Type B pancreatic cell (in vitro differentiated cells): Measurements from ENCODE around the gene ICOSLG. TPM values are rescaled to one million over a fixed set of nuclear protein-coding genes. Genes with fewer than 3 reads are reported as not detected.
"Not testable (repeated sequence)": the region's sequence is repeated elsewhere in the genome, so short reads cannot be mapped to it uniquely, and the experiment has no call there.

ENCODE experiments used
- DNase-seq: peaks from one replicate; pipeline ENCODE4 v3.0.0; 2021; ENCODE audit warnings: mixed read lengths; ENCODE audit not compliant: unreplicated experiment; ENCODE audit errors: extremely low spot score
- H3K27ac Mint-ChIP-seq: 2 replicates; pipeline ENCODE4 v1.8.0; 2021; ENCODE audit warnings: mild to moderate bottlenecking, mixed read lengths
- H3K27me3 Mint-ChIP-seq: 2 replicates; pipeline ENCODE4 v1.8.0; 2021; ENCODE audit warnings: mixed read lengths
- H3K36me3 Mint-ChIP-seq: 2 replicates; pipeline ENCODE4 v1.8.0; 2021; ENCODE audit warnings: mixed read lengths
- H3K4me1 Mint-ChIP-seq: one replicate; pipeline ENCODE4 v1.8.0; 2021; ENCODE audit warnings: mixed read lengths; ENCODE audit not compliant: unreplicated experiment
- H3K4me3 Mint-ChIP-seq: 2 replicates; pipeline ENCODE4 v1.8.0; 2021; ENCODE audit warnings: mild to moderate bottlenecking, mixed read lengths
- H3K9me3 Mint-ChIP-seq: 2 replicates; pipeline ENCODE4 v1.8.0; 2021; ENCODE audit warnings: mixed read lengths
- total RNA-seq: library from RNA; stranded (reverse); gene quantifications from 2 replicates; pipeline ENCODE4 v1.2.1, GENCODE V29; 2021; ENCODE audit warnings: low replicate concordance

The ICOSLG gene
- total RNA-seq, 1 donor from 2014 or later, result 5.4 TPM

- H3K4me3 Mint-ChIP-seq, DNase-seq, H3K36me3 Mint-ChIP-seq, H3K4me1 Mint-ChIP-seq, H3K27ac Mint-ChIP-seq, H3K27me3 Mint-ChIP-seq, H3K9me3 Mint-ChIP-seq: not testable (repeated sequence)
These were observed 13.1 kb downstream of the ICOSLG start for GRCh38 chr21:44227614-44228013.

DNA sequence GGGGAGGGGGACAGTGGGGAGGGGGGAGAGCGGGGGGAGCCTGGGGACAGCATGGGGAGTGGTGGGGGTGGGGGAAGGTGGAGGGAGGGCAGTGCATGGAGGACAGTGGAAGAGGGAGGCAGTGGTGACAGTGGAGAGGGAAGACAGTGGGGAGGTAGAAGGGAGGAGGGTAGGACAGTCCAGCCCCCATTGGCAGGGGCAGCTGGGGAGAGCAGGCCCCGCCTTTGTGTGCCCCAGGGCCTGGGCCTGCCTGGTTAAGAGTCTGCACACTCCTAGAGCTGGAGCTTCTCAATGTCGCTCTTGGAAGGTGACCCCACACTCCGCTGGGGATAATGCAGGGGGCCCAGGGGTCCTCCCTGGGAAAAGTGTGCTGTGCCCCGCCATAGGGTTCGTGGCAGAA is 15.1 kb downstream of the ICOSLG start:
- not testable (repeated sequence) for DNase-seq, H3K27me3 Mint-ChIP-seq, H3K9me3 Mint-ChIP-seq, H3K27ac Mint-ChIP-seq, H3K4me1 Mint-ChIP-seq, H3K4me3 Mint-ChIP-seq, H3K36me3 Mint-ChIP-seq

DNA sequence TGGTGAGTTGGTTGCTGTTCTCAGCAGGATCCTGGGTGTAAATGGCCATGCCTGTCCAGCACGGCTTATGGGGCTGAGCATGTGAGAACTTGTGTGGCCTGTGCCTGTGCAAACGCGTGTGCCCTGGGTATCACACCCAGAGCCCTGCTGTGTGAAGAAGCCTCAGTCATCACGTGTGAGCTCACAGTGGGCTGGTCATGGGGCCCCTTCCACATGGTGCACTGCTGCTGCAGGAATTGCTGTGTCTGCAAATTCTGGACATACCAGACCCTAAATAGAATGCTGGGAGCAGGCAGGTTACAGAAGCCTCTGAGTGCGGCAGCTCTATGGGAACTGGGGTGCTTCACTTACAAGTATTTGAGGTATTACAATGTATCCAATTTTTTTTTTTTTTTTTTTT is 17.4 kb downstream of the ICOSLG start:
- H3K9me3 Mint-ChIP-seq, result not testable (repeated sequence)

DNA sequence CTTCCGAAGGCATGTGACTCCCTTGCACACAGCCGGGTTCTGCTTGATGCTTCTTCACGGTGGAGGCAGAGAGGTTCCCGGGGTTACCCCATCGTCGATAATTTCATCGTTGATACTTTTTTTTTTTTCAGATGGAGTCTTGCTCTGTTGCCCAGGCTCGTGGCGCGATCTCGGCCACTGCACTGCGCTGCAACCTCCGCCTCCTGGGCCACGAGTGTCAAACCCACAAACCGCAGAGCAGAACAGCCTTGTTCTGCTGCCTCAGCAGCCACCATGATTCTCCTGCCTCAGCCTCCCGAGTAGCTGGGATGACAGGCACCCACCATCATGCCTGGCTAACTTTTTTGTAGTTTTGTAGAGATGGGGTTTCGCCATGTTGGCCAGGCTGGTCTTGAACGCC is 20.1 kb downstream of the ICOSLG start:
- not testable (repeated sequence) for H3K4me3 Mint-ChIP-seq, H3K27ac Mint-ChIP-seq, H3K4me1 Mint-ChIP-seq, H3K27me3 Mint-ChIP-seq, H3K9me3 Mint-ChIP-seq, DNase-seq, H3K36me3 Mint-ChIP-seq

More for the DNA sequence above, 17.4 kb downstream of the ICOSLG start:
- not testable (repeated sequence) for H3K27ac Mint-ChIP-seq, H3K27me3 Mint-ChIP-seq, DNase-seq, H3K4me3 Mint-ChIP-seq, H3K36me3 Mint-ChIP-seq, H3K4me1 Mint-ChIP-seq

- H3K9me3 Mint-ChIP-seq, H3K4me1 Mint-ChIP-seq, H3K27ac Mint-ChIP-seq, H3K4me3 Mint-ChIP-seq, DNase-seq, H3K27me3 Mint-ChIP-seq, H3K36me3 Mint-ChIP-seq: not testable (repeated sequence)
These were observed 22.3 kb downstream of the ICOSLG start for GRCh38 chr21:44218461-44218860.

GRCh38 chr21:44211978-44212377 is 28.8 kb downstream of the ICOSLG start:
- DNase-seq, H3K27ac Mint-ChIP-seq, H3K9me3 Mint-ChIP-seq, H3K36me3 Mint-ChIP-seq, H3K4me1 Mint-ChIP-seq, H3K4me3 Mint-ChIP-seq, H3K27me3 Mint-ChIP-seq: not testable (repeated sequence)

- H3K4me1 Mint-ChIP-seq, H3K4me3 Mint-ChIP-seq, DNase-seq, H3K27me3 Mint-ChIP-seq, H3K9me3 Mint-ChIP-seq, H3K27ac Mint-ChIP-seq, H3K36me3 Mint-ChIP-seq: not testable (repeated sequence)
These were observed 29.2 kb downstream of the ICOSLG start for GRCh38 chr21:44211574-44211973.

GRCh38 chr21:44207860-44208646 is 32.7 kb downstream of the ICOSLG start:
- DNase-seq, H3K27ac Mint-ChIP-seq, H3K4me3 Mint-ChIP-seq, H3K27me3 Mint-ChIP-seq, H3K9me3 Mint-ChIP-seq, H3K36me3 Mint-ChIP-seq, H3K4me1 Mint-ChIP-seq: not testable (repeated sequence)

- not testable (repeated sequence) for H3K4me3 Mint-ChIP-seq, H3K4me1 Mint-ChIP-seq, H3K36me3 Mint-ChIP-seq
These were observed 33.8 kb downstream of the ICOSLG start for GRCh38 chr21:44206698-44207676.

GRCh38 chr21:44206187-44206586 is 34.6 kb downstream of the ICOSLG start:
- not testable (repeated sequence) for H3K4me3 Mint-ChIP-seq, DNase-seq, H3K27ac Mint-ChIP-seq, H3K27me3 Mint-ChIP-seq, H3K9me3 Mint-ChIP-seq, H3K4me1 Mint-ChIP-seq, H3K36me3 Mint-ChIP-seq

More at GRCh38 chr21:44206698-44207676, 33.8 kb downstream of the ICOSLG start:
- H3K9me3 Mint-ChIP-seq, H3K27me3 Mint-ChIP-seq, DNase-seq, H3K27ac Mint-ChIP-seq: not testable (repeated sequence)

GRCh38 chr21:44202590-44203299 is 38.0 kb downstream of the ICOSLG start:
- H3K27ac Mint-ChIP-seq, H3K36me3 Mint-ChIP-seq, DNase-seq, H3K4me3 Mint-ChIP-seq, H3K4me1 Mint-ChIP-seq, H3K27me3 Mint-ChIP-seq, H3K9me3 Mint-ChIP-seq: not testable (repeated sequence)

DNA sequence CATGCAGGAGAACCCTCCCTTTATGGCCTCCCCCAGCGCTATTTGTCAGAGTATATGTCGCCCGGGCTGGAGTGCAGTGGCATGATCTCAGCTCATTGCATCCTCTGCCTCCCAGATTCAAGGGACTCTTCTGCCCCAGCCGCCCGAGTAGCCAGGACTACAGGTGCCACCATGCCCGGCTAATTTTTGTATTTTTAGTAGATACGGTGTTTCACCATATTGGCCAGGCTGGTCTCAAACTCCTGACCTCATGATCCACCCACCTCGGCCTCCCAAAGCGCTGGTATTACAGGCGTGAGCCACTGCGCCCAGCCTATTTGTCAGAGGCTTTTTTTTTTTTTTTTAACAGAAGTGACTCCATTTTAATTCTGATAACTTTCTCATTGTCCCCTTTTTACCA is 40.7 kb downstream of the ICOSLG start:
- H3K4me3 Mint-ChIP-seq, H3K4me1 Mint-ChIP-seq: not testable (repeated sequence)

More for the DNA sequence above, 40.7 kb downstream of the ICOSLG start:
- not testable (repeated sequence) for H3K36me3 Mint-ChIP-seq, H3K27me3 Mint-ChIP-seq, H3K27ac Mint-ChIP-seq, DNase-seq, H3K9me3 Mint-ChIP-seq
